NCI-H187 (cell line): ENCODE results near the gene KCNH1.
"Not testable (repeated sequence)": the region's sequence is repeated elsewhere in the genome, so short reads cannot be mapped to it uniquely, and the experiment has no call there.

Source experiments
- DNase-seq, 2 experiments: peaks; one replicate each; lab custom pipeline; 2025; lab: John Stamatoyannopoulos, UW

KCNH1 gene

DNA sequence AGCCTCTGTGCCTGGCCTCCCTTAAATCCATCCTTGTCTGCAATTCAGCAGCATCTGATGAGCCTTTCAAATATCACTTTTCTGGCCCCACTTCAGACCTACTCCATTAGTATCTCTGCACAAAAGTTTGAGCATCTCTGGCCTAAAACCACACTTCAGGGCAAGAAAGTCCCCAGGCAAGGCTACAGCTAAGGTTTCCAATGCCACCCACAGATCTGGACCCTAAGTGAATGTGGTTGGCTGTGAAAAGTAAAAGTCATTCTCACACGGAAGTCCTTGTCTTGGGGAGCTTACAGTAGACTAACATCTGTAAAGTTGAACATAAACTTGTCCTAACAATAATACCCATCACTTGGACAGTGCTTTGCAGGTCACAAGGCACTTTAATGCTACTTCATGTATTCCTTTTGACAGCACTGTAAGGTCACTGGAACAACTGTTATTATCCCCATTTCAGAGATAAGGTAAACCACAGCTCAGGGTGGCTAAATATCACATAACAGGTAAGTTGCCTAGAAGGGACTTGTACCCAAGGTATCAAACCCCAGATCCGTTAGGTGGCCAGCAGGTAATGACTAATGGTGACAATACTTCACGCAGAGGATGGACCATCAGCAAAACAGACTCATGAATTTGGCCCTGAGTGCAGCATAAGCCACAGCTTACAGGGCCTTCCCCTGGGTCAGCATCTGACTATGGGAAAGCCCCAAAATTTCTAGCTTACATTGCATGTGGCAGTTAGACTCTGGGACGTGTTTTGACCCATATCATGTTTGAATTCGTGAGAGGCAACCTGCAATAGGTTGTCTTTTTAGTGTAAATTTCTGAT is 449.3 kb downstream of the KCNH1 start:
- DNase-seq: no peak

DNA sequence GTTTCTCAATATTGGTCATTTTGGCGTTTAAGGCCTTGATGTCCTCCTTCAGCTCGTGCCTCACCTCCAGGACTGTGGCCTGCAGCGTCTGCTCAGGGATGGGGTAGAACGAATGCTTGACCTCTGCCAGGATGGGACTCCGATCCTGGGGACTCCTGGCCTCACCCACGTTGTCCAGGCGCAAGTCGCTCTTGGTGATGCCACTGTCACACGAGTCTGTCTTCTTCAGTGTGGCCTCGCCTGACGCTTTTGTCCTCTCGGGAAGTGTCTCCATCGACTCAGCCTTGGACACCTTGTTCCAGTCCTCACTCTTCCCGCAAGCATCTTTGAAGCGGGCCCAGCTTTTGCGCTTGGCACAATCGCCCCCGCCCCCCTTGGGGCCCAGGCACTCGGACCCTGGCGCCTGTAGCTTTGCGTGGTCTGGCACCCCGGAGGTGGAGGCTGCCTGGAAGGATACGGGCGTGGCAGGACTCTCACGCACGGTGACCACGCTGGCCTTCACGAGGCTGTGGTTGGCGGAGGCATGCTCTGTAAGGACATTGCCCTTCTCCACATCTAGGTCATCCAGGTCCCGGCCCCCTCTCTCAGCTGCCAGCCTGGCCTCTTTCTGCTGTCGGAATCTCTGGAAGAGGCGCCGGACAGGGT is 450.4 kb downstream of the KCNH1 start:
- DNase-seq: no peak

- DNase-seq: no peak
Measured at GRCh38 chr1:210681158-210681557, 452.8 kb downstream of the KCNH1 start.

- DNase-seq: no peak
Measured at GRCh38 chr1:210678306-210678705, 455.6 kb downstream of the KCNH1 start.

GRCh38 chr1:210677533-210677932 is 456.4 kb downstream of the KCNH1 start:
- DNase-seq: no peak

- no peak for DNase-seq
Measured at GRCh38 chr1:210676539-210676938, 457.4 kb downstream of the KCNH1 start.

- DNase-seq: no peak
Measured at GRCh38 chr1:210674151-210674550, 459.8 kb downstream of the KCNH1 start.

DNA sequence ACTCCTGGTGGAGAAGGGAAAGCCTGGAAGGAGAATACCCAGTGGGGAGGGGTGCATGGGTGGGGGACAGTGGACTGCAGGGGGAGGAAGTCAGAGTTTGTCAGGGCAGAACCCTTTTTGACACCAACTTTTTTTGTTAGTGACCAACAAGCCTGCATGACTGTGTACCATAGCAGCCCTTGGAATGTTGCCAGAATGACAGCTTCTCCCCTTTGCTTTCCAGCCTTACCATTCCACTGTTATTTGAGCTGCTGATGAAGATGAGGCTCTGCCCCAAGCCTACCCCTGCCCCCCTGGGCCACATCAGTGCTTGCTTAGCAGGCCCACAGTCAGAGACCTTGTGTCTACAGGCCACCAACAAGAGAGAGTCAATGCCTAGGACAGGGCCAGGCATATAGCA is 464.0 kb downstream of the KCNH1 start:
- no peak for DNase-seq

GRCh38 chr1:210663730-210664573 is 470.0 kb downstream of the KCNH1 start:
- DNase-seq: no peak

GRCh38 chr1:210662291-210663050 is 471.5 kb downstream of the KCNH1 start:
- DNase-seq: no peak

DNA sequence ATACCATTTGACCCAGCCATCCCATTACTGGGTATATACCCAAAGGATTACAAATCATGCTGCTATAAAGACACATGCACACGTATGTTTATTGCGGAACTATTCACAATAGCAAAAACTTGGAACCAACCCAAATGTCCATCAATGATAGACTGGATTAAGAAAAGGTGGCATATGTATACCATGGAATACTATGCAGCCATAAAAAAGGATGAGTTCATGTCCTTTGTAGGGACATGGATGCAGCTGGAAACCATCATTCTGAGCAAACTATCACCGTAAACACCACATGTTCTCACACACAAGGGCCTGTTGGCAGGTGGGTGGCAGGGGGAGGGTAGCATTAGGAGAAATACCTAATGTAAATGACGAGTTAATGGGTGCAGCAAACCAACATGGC is 472.4 kb downstream of the KCNH1 start:
- not testable (repeated sequence) for DNase-seq

DNA sequence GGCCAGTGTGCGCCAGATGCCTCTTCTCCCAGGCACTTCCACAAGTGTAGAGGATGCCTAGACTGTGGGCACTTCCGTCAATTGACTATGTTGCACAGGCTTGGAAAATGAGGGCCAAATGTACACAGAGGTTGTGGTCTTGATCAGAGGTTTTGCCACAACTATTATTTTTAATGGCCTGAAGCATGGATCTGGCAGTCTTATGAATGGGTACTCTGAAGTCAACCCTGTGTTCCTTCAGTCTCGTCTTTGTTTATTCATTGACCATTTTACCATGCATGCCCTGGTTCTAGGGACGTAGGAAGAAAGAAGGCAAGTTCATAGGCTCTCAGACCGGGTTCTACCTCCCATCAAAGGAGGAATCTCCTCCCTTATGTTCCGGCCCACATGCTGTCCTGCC is 476.1 kb downstream of the KCNH1 start:
- DNase-seq: no peak

DNA sequence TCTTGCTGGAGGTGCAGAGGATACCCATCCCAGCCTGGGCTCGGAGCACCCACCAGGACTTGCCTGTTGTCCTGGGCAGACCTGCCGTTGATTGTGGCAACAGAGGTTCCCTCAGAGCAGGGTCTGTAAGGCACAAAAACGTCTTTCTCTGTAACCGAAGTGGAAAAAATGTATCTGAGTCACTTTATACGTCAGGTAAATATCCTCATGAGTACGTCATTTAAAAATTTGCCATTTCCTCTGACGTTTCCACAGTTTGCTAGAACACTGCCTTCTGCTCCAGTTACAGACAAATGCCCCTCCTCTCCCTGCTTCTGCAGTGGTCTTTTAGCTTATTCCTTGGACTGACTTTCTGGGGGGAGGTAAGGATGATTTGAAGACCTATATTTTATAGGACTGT is 478.4 kb downstream of the KCNH1 start:
- DNase-seq: no peak

- no peak for DNase-seq
Measured at GRCh38 chr1:210654176-210654981, 479.6 kb downstream of the KCNH1 start.

DNA sequence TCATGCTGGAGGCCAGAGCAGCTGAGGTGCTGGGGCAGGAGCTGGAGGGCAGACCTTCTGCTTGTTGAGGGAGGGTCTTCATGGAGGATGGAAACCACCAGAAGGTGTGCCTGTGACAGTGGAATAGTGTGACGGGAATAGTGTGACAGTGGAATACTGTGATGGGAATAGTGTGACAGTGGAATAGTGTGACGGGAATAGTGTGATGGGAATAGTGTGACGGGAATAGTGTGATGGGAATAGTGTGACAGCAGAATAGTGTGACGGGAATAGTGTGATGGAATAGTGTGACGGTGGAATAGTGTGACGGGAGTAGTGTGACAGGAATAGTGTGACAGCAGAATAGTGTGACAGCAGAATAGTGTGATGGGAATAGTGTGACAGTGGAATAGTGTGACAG is 480.2 kb downstream of the KCNH1 start:
- DNase-seq: no peak

GRCh38 chr1:210652329-210652954 is 481.5 kb downstream of the KCNH1 start:
- no peak for DNase-seq

DNA sequence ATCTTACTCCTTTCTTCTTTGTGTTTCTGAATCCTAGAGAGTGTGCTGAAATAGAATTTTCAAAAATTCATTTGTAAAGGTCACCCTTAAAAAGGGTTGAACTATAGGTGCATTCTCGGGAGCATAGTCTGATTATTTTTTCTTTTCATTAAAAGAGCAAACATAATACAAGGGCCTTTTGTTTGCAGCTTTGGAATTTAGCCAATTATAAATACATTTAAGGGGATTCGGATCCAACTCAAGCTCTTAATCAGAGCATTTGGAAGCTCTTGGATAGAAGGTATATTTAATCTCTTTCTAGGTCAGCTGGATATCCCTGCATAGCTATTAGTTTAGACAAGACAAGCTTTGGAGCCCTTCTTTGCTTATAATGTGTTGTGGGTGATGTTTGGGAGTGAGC is 483.5 kb downstream of the KCNH1 start:
- no peak for DNase-seq

DNA sequence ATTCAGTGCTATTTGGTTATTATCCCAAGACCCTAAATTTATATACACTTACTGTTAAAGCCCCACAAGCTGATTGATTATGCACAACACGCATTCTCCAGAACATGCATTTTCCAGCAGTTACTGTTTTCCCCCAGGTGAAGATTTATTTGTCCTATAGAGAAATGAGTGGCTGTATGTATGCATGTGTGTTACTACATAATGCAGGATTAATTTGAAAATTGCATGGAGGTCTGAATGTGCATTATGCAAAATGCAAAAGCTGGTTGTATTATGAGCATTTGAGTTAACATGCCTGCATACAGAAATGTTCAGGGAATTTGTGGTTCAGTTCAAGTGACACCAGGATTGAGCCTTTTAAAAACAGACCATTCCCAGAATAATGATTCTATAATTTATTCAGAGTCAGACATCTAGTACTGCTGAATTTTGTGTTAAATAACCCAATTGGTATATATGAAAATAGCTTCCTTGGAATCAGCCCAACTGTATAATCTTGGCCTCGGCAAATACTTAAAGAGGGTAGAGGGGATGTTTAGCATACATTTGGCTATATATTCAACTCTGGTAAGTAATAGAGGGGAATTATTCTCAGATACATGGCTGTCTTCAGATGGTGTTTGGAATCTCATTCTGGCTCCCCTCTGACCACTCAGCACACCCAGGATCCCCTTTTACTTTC is 485.2 kb downstream of the KCNH1 start:
- no peak for DNase-seq

DNA sequence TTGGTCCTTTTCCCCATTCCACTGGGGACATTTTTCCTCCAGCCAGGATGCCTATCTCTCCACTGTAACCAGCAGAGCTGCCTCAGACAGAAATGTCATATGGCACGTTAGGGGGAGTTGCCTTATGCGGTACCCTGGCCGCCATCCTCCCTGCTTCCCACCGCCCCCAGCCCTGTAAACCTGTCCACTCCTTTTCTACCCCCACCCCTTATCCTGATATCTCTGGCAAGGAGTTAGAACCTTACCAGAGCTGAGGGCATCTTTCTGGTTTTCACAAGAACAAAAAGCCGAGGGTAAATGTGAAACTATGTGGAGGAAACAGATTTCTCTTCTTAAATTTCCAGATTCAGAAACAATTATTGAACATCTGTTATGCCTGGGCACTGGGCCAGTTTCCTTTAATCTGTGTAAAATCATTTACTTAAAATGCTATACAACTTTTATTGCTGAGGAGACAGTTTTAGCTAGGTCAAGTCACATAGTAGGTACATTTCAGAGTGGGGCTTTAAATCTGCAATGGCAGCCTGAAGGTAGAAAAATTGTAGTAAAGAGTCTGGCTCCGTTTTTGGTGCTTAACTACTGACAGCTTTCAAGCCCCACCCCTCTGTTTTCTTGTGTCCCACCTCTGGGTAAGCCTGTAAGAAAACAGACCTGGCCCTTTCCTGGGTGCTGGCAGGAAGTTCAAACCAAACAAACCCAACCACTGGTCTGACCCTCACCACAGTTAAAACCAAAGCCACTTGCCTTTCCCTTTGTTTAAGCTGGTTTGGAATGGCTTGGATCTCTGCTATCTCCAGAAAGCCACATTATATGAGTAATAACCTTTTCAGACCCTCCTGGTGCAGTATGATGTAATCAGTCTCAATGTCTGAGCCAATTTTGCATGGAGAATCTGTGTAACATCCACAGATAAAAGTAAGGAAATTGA is 486.3 kb downstream of the KCNH1 start:
- no peak for DNase-seq
